Measurements from ENCODE around the gene FASN. TPM values are rescaled to one million over a fixed set of nuclear protein-coding genes. Genes with fewer than 3 reads are reported as not detected.

FASN gene
- 101 and 192 TPM in 2 replicates for total RNA-seq (2016; rRNA removed; fragmentation: Illumina TruSeq; extraction: Trizol)
- 28.4 and 29.9 TPM in 2 replicates for total RNA-seq (2016; cell fraction: cytosol; rRNA removed; fragmentation: Illumina TruSeq; extraction: Trizol; ENCODE audit: low read depth)
- total RNA-seq (2016; cell fraction: insoluble cytoplasmic fraction; rRNA removed; fragmentation: Illumina TruSeq; extraction: Trizol) = 118 and 157 TPM in 2 replicates
- 63.2 and 68.3 TPM in 2 replicates for total RNA-seq (2016; cell fraction: membrane; rRNA removed; fragmentation: Illumina TruSeq; extraction: Trizol)
- 147 and 173 TPM in 2 replicates for total RNA-seq (2016; cell fraction: nucleus; rRNA removed; fragmentation: Illumina TruSeq; extraction: Trizol)
- polyA plus RNA-seq (2011; rRNA removed) = 51.7 and 92.4 TPM in 2 replicates
- polyA plus RNA-seq (2011; cell fraction: cytosol; rRNA removed) = 62.2 and 67.6 TPM in 2 replicates
- 516 and 545 TPM in 2 replicates for polyA plus RNA-seq (2011; cell fraction: nucleus; rRNA removed)
- polyA plus RNA-seq (2012) = 163 and 245 TPM in 2 replicates
- 24.8 and 25.4 TPM in 2 replicates for polyA plus RNA-seq (2016; cell fraction: cytosol; fragmentation: Illumina TruSeq; extraction: Trizol; ENCODE audit: low read depth)
- polyA plus RNA-seq (2016; cell fraction: insoluble cytoplasmic fraction; fragmentation: Illumina TruSeq; extraction: Trizol; ENCODE audit: low read depth) = 209 and 303 TPM in 2 replicates
- 52.3 and 61.0 TPM in 2 replicates for polyA plus RNA-seq (2016; cell fraction: membrane; fragmentation: Illumina TruSeq; extraction: Trizol; ENCODE audit: low read depth)
- polyA plus RNA-seq (2016; cell fraction: nucleus; fragmentation: Illumina TruSeq; extraction: Trizol; ENCODE audit: insufficient read depth, low read depth) = 501 and 529 TPM in 2 replicates
- polyA minus RNA-seq (2011; rRNA and poly(A)+ RNA removed; ENCODE audit: low replicate concordance) = 35.6 and 241 TPM in 2 replicates
- polyA minus RNA-seq (2011; cell fraction: cytosol; rRNA and poly(A)+ RNA removed) = 226 and 344 TPM in 2 replicates
- 97.7 and 151 TPM in 2 replicates for polyA minus RNA-seq (2011; cell fraction: nucleus; rRNA and poly(A)+ RNA removed)
- percentile 85 among the genes with signal in this experiment for Bru-seq, nascent RNA
- percentile 98 among the genes with signal in this experiment for BruChase-seq, experiment 1, labeled RNA remaining after a 6-hour chase
- BruChase-seq, experiment 2, labeled RNA remaining after a 2-hour chase = percentile 96 among the genes with signal in this experiment
- long read RNA-seq, experiment 1, transcript FASN-205 (2 exons, 857 nt) = minor isoform, 10 of 71 reads
- long read RNA-seq, experiment 1, transcript FASN-202 (4 exons, 951 nt) = major isoform, 12 of 71 reads
- long read RNA-seq, experiment 1, partial matches to known transcripts = 26 of 71 reads
- long read RNA-seq, experiment 1, other reads (novel, unspliced or antisense) = 23 of 71 reads
- long read RNA-seq, experiment 2, full-length matches to known transcripts = 123 of 942 reads
- long read RNA-seq, experiment 2, partial matches to known transcripts = 616 of 942 reads
- long read RNA-seq, experiment 2, other reads (novel, unspliced or antisense) = 203 of 942 reads

DNA sequence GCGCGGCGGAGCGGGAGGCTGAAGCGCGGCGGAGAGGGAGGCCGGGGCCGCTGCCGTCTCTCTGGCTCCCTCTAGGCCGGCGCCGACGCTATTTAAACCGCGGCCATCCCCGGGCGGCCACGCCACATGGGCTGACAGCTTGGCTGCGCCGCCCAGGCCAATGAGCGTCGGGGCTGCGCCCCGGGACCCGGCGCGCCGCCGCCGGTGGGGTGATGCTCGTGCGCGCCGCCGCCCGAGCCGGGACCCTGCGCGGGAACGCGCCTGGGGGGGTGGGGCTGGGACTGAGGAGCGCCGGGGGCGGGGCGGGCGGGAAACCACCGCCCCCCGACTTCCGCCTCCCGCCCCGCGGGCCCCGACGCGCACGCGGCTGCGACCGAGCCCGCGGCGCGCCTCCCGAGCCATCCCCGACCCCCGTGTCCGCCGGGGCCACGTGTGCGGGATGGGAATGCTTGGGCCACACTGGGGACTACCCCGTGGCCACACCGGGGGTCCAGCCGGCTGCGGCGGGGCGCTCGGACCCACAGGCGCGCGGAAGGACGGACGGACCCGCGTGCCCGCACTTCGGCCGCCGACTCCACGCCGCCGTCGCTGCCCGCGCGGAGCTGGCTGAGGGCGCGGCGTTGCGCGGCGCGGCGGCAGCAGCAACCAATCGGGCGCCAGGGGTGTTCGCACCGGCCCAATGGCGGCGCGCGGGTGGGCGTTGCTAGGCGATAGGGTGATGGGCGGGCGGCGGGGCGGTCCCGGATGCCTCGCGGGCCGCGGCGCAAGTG lies at the start of gene FASN:
Gene FASN, minus strand, starts transcription at position 68 of the 770 bp plus-strand sequence. CDS start 1,791 bp downstream, outside the sequence.
- Histone ChIP-seq H3K4me2 (ENCODE audit: low read depth, low read length) (peak within 1 kb of the TSS; percentile 98), H3K27me3 (ENCODE audit: control insufficient read depth in 1 of 2, insufficient read depth in 2 of 2, low read length in 2 of 2) (no peaks in the 10 kb centered on the region; a peak in 1 of 5 replicates), H3K9me3 (ENCODE audit: low read length) (no peaks in the 10 kb centered on the region), H3K79me2 (ENCODE audit: insufficient read depth, low read length) (peaks cover 48% of the 10 kb centered on the region), H3K4me1 (ENCODE audit: insufficient read depth, low read length) (peaks cover 76% of the 10 kb centered on the region), H3K27ac (ENCODE audit: extremely low read length, insufficient read depth, low read length) (peak within 1 kb of the TSS; percentile 93), H3K36me3 (replicated peaks in 1 of 2; ENCODE audit: control insufficient read depth in 1 of 2, insufficient read depth in 2 of 2, low read length in 2 of 2) (peaks cover 18 to 26% of the 10 kb centered on the region in 2 experiments), H3K4me3 (replicated peaks in 1 of 3; ENCODE audit: insufficient read depth in 1 of 3, low read depth in 2 of 3, low read length in 3 of 3) (peak within 1 kb of the TSS; percentile 72 to 96 (median 86)), H3K9ac (ENCODE audit: insufficient read depth, low read depth, low read length) (peak within 1 kb of the TSS; percentile 98), H4K20me1 (ENCODE audit: insufficient read depth, low read length) (peaks cover 32% of the 10 kb centered on the region), H2AFZ (ENCODE audit: low read length) (no peak within 1 kb of the TSS)
- DNase-seq (ENCODE audit: low spot score) = peak; percentile 91
- CTCF ChIA-PET (ENCODE audit: low intra/inter-chr PET ratio, low total read pairs) = no interaction called here
- in situ Hi-C loops (cut with HindIII; ENCODE audit: extremely low pct_ligation_motif_present, low pct_unique_long_range_greater_than_20kb) (no loop called here), intact Hi-C loops (cut with micrococcal nuclease; ENCODE audit: unreplicated experiment) (loop anchor here (5.0 to 10.0 kb wide), 2 partner anchors 46 to 124 kb away; partner anchors contain the start of genes ASPSCR1, GPS1 and RFNG)
- peak; percentile 26 for FAIRE-seq
- peak; percentile 49 for ATAC-seq
- no TSS peak for BruUV-seq (replicated peaks)
- POLR2A ChIA-PET = interaction anchor here (0.7 to 3.2 kb wide), 22 partner anchors 8 to 469 kb away, joined by 3 to 32 read pairs (median 4); partner anchors contain the start of genes ALYREF, ANAPC11, CENPX and CSNK1D
- no CpG with 5 or more reads among the region's 124 CpGs for WGBS (ENCODE audit: low lambda C conversion rate)
- peak; percentile 55; the same call in 1 of the 2 replicates for TF ChIP-seq KDM4B (CRISPR knock-in tag; IDR thresholded peaks at IDR 0.05)
- TF ChIP-seq ONECUT2 (CRISPR knock-in tag; IDR thresholded peaks at IDR 0.05) = no peak
- TF ChIP-seq ZNF773 (CRISPR knock-in tag; IDR thresholded peaks at IDR 0.05; ENCODE audit: borderline replicate concordance) = peak; percentile 95; the same call in 1 of the 2 replicates
- peak; percentile 59 for TF ChIP-seq ZNF749 (CRISPR knock-in tag; IDR thresholded peaks at IDR 0.05; ENCODE audit: borderline replicate concordance)
- peak; percentile 81; the same call in 1 of the 2 replicates for TF ChIP-seq ZFAT (CRISPR knock-in tag; conservative IDR thresholded peaks at IDR 0.05)
- no peak for TF ChIP-seq HNRNPL (IDR thresholded peaks at IDR 0.05; ENCODE audit: low read depth, low read length)
- TF ChIP-seq ARNT2 (CRISPR knock-in tag; IDR thresholded peaks at IDR 0.05; ENCODE audit: low read depth) = peak; percentile 93
- TF ChIP-seq MAZ (IDR thresholded peaks at IDR 0.05; ENCODE audit: borderline replicate concordance, low read depth, low read length) = peak; percentile 60
- TF ChIP-seq MAZ (CRISPR knock-in tag; IDR thresholded peaks at IDR 0.05; ENCODE audit: low read depth) = peak; percentile 96
- TF ChIP-seq, protein P1, sequence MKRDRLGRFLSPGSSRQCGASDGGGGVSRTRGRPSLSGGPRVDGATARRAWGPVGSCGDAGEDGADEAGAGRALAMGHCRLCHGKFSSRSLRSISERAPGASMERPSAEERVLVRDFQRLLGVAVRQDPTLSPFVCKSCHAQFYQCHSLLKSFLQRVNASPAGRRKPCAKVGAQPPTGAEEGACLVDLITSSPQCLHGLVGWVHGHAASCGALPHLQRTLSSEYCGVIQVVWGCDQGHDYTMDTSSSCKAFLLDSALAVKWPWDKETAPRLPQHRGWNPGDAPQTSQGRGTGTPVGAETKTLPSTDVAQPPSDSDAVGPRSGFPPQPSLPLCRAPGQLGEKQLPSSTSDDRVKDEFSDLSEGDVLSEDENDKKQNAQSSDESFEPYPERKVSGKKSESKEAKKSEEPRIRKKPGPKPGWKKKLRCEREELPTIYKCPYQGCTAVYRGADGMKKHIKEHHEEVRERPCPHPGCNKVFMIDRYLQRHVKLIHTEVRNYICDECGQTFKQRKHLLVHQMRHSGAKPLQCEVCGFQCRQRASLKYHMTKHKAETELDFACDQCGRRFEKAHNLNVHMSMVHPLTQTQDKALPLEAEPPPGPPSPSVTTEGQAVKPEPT (CRISPR knock-in tag; IDR thresholded peaks at IDR 0.05; ENCODE audit: low read depth) = peak; percentile 73
- TF ChIP-seq ZNF446 (CRISPR knock-in tag; IDR thresholded peaks at IDR 0.05) = peak; percentile 54
- no peak for TF ChIP-seq ZNF619 (CRISPR knock-in tag; IDR thresholded peaks at IDR 0.05)
- TF ChIP-seq MEIS1 (CRISPR knock-in tag; IDR thresholded peaks at IDR 0.05; ENCODE audit: borderline replicate concordance) = no peak; the same call in 1 of the 2 replicates
- TF ChIP-seq TCF7 (IDR thresholded peaks at IDR 0.05; ENCODE audit: low read depth) = no peak
- TF ChIP-seq SMAD1 (CRISPR knock-in tag; IDR thresholded peaks at IDR 0.05; ENCODE audit: borderline replicate concordance, low read depth) = peak; percentile 9; the same call in 1 of the 2 replicates
- TF ChIP-seq THAP11 (CRISPR knock-in tag; IDR thresholded peaks at IDR 0.05) = peak; percentile 68; the same call in 1 of the 2 replicates
- no peak for TF ChIP-seq GZF1 (CRISPR knock-in tag; IDR thresholded peaks at IDR 0.05)

All from HepG2 (cell line).